ENCODE results near the gene RPL39L.

The RPL39L gene

GRCh38 chr3:187150599-187150998 is 11.3 kb upstream of the RPL39L start:
- Histone ChIP-seq H3K4me3 (ENCODE audit: insufficient read depth in 1 of 2, low read depth in 1 of 2, low read length in 2 of 2) (no peak overlapping the region), H2BK5ac (ENCODE audit: low read depth, low read length, poor library complexity, severe bottlenecking) (no peak overlapping the region), H4K8ac (ENCODE audit: low read length) (no peak overlapping the region), H2AK5ac (ENCODE audit: low read length, severe bottlenecking) (no peak overlapping the region), H3K27me3 (ENCODE audit: control insufficient read depth in 1 of 2, insufficient read depth in 1 of 2, low read length in 2 of 2) (peaks cover 0 to 13% of the 10 kb centered on the region in 2 experiments), H3K4me1 (ENCODE audit: control insufficient read depth, insufficient read depth, low read depth, low read length) (no peaks in the 10 kb centered on the region), H3K14ac (ENCODE audit: low read length in 2 of 2) (no peak overlapping the region), H2BK120ac (ENCODE audit: low read depth, low read length) (no peak overlapping the region), H3K9me3 (ENCODE audit: control insufficient read depth, low read length) (peaks cover 4% of the 10 kb centered on the region), H3K23ac (ENCODE audit: low read length in 2 of 2) (no peak overlapping the region), H3K9ac (ENCODE audit: low read length) (no peak overlapping the region), H3K4ac (ENCODE audit: low read depth in 1 of 2, low read length in 2 of 2) (no peak overlapping the region), H3K18ac (ENCODE audit: low read depth in 1 of 2, low read length in 2 of 2) (no peak overlapping the region), H2BK15ac (ENCODE audit: low read depth, poor library complexity, severe bottlenecking) (no peak overlapping the region), H2AFZ (ENCODE audit: low read depth, low read length) (no peak overlapping the region), H3K4me2 (ENCODE audit: low read length, poor library complexity, severe bottlenecking) (no peak overlapping the region), H2BK12ac (ENCODE audit: low read length in 2 of 2) (no peak overlapping the region), H3K27ac (ENCODE audit: low read length, poor library complexity, severe bottlenecking) (no peak overlapping the region), H3K36me3 (ENCODE audit: control insufficient read depth in 1 of 2, insufficient read depth in 2 of 2, low read depth in 1 of 2, low read length in 2 of 2) (no peaks in the 10 kb centered on the region), H4K91ac (ENCODE audit: low read length) (no peak overlapping the region), H3K79me1 (replicated peaks; ENCODE audit: low read length, poor library complexity, severe bottlenecking) (no peaks in the 10 kb centered on the region)
- 81% methylated on average over 2 of the region's 2 CpGs for WGBS
- no peak for DNase-seq

DNA sequence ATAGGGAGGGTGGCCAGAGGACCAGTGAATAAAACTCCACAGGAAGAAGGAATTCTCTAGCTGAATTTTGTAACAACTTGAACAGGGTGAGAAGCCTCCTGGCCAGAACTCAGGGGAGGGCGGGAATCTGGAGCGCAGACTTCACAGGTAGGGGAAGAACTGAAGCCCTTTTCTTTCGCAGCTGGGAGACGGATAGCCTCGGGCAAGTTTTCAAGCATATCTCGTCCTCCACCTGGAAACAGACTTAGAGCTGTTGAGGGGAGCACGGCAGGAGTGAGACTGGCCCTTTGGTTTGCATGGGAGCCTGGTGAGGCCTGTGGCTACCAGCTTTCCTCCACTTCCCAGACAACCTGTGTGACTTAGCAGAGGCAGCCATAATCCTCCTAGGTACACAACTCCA is 10.9 kb upstream of the RPL39L start:
- no peak overlapping the region for H4K91ac ChIP-seq (ENCODE audit: low read length)
- H3K36me3 ChIP-seq (ENCODE audit: control insufficient read depth in 1 of 2, insufficient read depth in 2 of 2, low read depth in 1 of 2, low read length in 2 of 2), result no peaks in the 10 kb centered on the region
- no peak overlapping the region for H2AK5ac ChIP-seq (ENCODE audit: low read length, severe bottlenecking)
- H3K27ac ChIP-seq (ENCODE audit: low read length, poor library complexity, severe bottlenecking), result no peak overlapping the region
- no peak overlapping the region for H3K4ac ChIP-seq (ENCODE audit: low read depth in 1 of 2, low read length in 2 of 2)
- H3K79me1 ChIP-seq (replicated peaks; ENCODE audit: low read length, poor library complexity, severe bottlenecking), result no peaks in the 10 kb centered on the region
- no peak overlapping the region for H3K9ac ChIP-seq (ENCODE audit: low read length)
- H3K4me2 ChIP-seq (ENCODE audit: low read length, poor library complexity, severe bottlenecking), result no peak overlapping the region
- no peak overlapping the region for H3K4me3 ChIP-seq (ENCODE audit: insufficient read depth in 1 of 2, low read depth in 1 of 2, low read length in 2 of 2)
- H2BK12ac ChIP-seq (ENCODE audit: low read length in 2 of 2), result no peak overlapping the region
- H3K14ac ChIP-seq (ENCODE audit: low read length in 2 of 2), result no peak overlapping the region
- DNase-seq, result no peak
- H3K23ac ChIP-seq (ENCODE audit: low read length in 2 of 2), result no peak overlapping the region
- H3K18ac ChIP-seq (ENCODE audit: low read depth in 1 of 2, low read length in 2 of 2), result no peak overlapping the region
- H3K9me3 ChIP-seq (ENCODE audit: control insufficient read depth, low read length), result peaks cover 4% of the 10 kb centered on the region
- H4K8ac ChIP-seq (ENCODE audit: low read length), result no peak overlapping the region
- peaks cover 0 to 13% of the 10 kb centered on the region in 2 experiments for H3K27me3 ChIP-seq (ENCODE audit: control insufficient read depth in 1 of 2, insufficient read depth in 1 of 2, low read length in 2 of 2)
- no peak overlapping the region for H2BK5ac ChIP-seq (ENCODE audit: low read depth, low read length, poor library complexity, severe bottlenecking)
- no peak overlapping the region for H2BK120ac ChIP-seq (ENCODE audit: low read depth, low read length)
- no peak overlapping the region for H2BK15ac ChIP-seq (ENCODE audit: low read depth, poor library complexity, severe bottlenecking)
- H3K4me1 ChIP-seq (ENCODE audit: control insufficient read depth, insufficient read depth, low read depth, low read length), result no peaks in the 10 kb centered on the region
- H2AFZ ChIP-seq (ENCODE audit: low read depth, low read length), result no peak overlapping the region
- WGBS, result 92% methylated on average over 7 of the region's 7 CpGs

DNA sequence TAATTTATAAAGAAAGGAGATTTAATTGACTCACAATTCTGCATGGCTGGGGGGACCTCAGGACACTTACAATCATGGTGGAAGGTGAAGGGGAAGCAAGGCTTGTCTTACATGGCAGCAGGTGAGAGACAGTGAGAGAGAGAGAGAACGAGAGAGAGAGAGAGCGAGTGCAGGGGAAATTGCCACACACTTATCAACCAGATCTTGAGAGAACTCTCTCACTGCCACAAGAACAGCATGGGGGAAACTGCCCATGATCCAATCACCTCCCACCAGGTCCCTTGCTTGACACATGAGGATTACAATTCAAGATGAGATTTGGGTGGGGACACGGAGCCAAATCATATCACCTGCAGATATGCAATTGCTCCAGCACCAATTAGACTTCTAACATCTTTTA is 7.1 kb upstream of the RPL39L start:
- H3K4ac ChIP-seq (ENCODE audit: low read depth in 1 of 2, low read length in 2 of 2), result no peak overlapping the region
- no peak overlapping the region for H3K23ac ChIP-seq (ENCODE audit: low read length in 2 of 2)
- no peak overlapping the region for H3K27ac ChIP-seq (ENCODE audit: low read length, poor library complexity, severe bottlenecking)
- H3K18ac ChIP-seq (ENCODE audit: low read depth in 1 of 2, low read length in 2 of 2), result no peak overlapping the region
- no peak overlapping the region for H3K14ac ChIP-seq (ENCODE audit: low read length in 2 of 2)
- H4K8ac ChIP-seq (ENCODE audit: low read length), result no peak overlapping the region
- H2AFZ ChIP-seq (ENCODE audit: low read depth, low read length), result no peak overlapping the region
- H3K79me1 ChIP-seq (replicated peaks; ENCODE audit: low read length, poor library complexity, severe bottlenecking), result no peaks in the 10 kb centered on the region
- no peak overlapping the region for H3K4me3 ChIP-seq (ENCODE audit: insufficient read depth in 1 of 2, low read depth in 1 of 2, low read length in 2 of 2)
- H3K9ac ChIP-seq (ENCODE audit: low read length), result no peak overlapping the region
- no peaks in the 10 kb centered on the region for H3K9me3 ChIP-seq (ENCODE audit: control insufficient read depth, low read length)
- H3K27me3 ChIP-seq (ENCODE audit: control insufficient read depth in 1 of 2, insufficient read depth in 1 of 2, low read length in 2 of 2), result peaks cover 0 to 9% of the 10 kb centered on the region in 2 experiments
- H2BK5ac ChIP-seq (ENCODE audit: low read depth, low read length, poor library complexity, severe bottlenecking), result no peak overlapping the region
- H3K4me2 ChIP-seq (ENCODE audit: low read length, poor library complexity, severe bottlenecking), result no peak overlapping the region
- no peak for DNase-seq
- WGBS, result 60% methylated on average over 1 of the region's 3 CpGs
- H2AK5ac ChIP-seq (ENCODE audit: low read length, severe bottlenecking), result no peak overlapping the region
- H3K4me1 ChIP-seq (ENCODE audit: control insufficient read depth, insufficient read depth, low read depth, low read length), result no peaks in the 10 kb centered on the region
- H2BK12ac ChIP-seq (ENCODE audit: low read length in 2 of 2), result no peak overlapping the region
- H3K36me3 ChIP-seq (ENCODE audit: control insufficient read depth in 1 of 2, insufficient read depth in 2 of 2, low read depth in 1 of 2, low read length in 2 of 2), result no peaks in the 10 kb centered on the region
- H2BK120ac ChIP-seq (ENCODE audit: low read depth, low read length), result no peak overlapping the region
- H4K91ac ChIP-seq (ENCODE audit: low read length), result no peak overlapping the region
- H2BK15ac ChIP-seq (ENCODE audit: low read depth, poor library complexity, severe bottlenecking), result no peak overlapping the region

DNA sequence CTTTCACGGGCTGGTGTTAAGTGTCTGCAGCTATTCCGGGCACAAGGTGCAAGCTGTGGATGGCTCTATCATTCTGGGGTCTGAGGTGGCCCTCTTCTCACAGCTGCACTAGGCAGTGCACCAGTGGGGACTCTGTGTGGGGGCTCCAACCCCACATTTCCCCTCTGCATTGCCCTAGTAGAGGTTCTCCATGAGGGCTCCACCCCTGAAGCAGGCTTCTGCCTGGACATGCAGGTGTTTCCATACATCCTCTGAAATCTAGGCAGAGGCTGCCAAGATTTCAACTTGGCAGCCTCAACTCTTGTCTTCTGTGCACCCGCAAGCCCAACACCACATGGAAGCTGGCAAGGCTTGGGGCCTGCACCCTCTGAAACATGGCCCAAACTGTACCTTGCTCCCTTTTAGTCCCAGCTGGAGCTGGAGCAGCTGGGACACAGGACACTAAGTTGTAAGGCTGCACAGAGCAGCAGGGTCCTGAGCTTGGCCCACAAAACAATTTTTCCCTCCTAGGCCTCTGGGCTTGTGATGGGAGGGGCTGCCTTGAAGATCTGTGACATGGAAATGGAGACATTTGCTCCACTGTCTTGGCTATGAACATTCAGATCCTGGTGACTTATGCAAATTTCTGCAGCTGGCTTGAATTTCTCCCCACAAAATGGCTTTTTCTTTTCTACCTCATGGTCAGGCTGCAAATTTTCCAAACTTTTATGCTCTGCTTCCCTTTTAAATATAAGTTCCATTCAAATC is 6.0 kb upstream of the RPL39L start:
- Histone ChIP-seq H3K14ac (ENCODE audit: low read length in 2 of 2) (no peak overlapping the region), H3K27ac (ENCODE audit: low read length, poor library complexity, severe bottlenecking) (no peak overlapping the region), H2BK120ac (ENCODE audit: low read depth, low read length) (no peak overlapping the region), H3K4me2 (ENCODE audit: low read length, poor library complexity, severe bottlenecking) (no peak overlapping the region), H2AFZ (ENCODE audit: low read depth, low read length) (no peak overlapping the region), H3K9ac (ENCODE audit: low read length) (no peak overlapping the region), H3K27me3 (ENCODE audit: control insufficient read depth in 1 of 2, insufficient read depth in 1 of 2, low read length in 2 of 2) (peaks cover 0 to 9% of the 10 kb centered on the region in 2 experiments), H4K91ac (ENCODE audit: low read length) (no peak overlapping the region), H3K79me1 (replicated peaks; ENCODE audit: low read length, poor library complexity, severe bottlenecking) (no peaks in the 10 kb centered on the region), H3K18ac (ENCODE audit: low read depth in 1 of 2, low read length in 2 of 2) (no peak overlapping the region), H4K8ac (ENCODE audit: low read length) (no peak overlapping the region), H3K36me3 (ENCODE audit: control insufficient read depth in 1 of 2, insufficient read depth in 2 of 2, low read depth in 1 of 2, low read length in 2 of 2) (no peaks in the 10 kb centered on the region), H3K4me3 (ENCODE audit: insufficient read depth in 1 of 2, low read depth in 1 of 2, low read length in 2 of 2) (no peak overlapping the region), H2BK5ac (ENCODE audit: low read depth, low read length, poor library complexity, severe bottlenecking) (no peak overlapping the region), H2BK15ac (ENCODE audit: low read depth, poor library complexity, severe bottlenecking) (no peak overlapping the region), H3K4me1 (ENCODE audit: control insufficient read depth, insufficient read depth, low read depth, low read length) (no peaks in the 10 kb centered on the region), H2AK5ac (ENCODE audit: low read length, severe bottlenecking) (no peak overlapping the region), H2BK12ac (ENCODE audit: low read length in 2 of 2) (no peak overlapping the region), H3K4ac (ENCODE audit: low read depth in 1 of 2, low read length in 2 of 2) (no peak overlapping the region), H3K9me3 (ENCODE audit: control insufficient read depth, low read length) (no peaks in the 10 kb centered on the region), H3K23ac (ENCODE audit: low read length in 2 of 2) (no peak overlapping the region)
- no peak for DNase-seq
- WGBS, result 87% methylated on average over 3 of the region's 3 CpGs

All from mesenchymal stem cell (in vitro differentiated cells and primary cell).